Glutamatergic neuron (in vitro differentiated cells): ENCODE data around the gene DNM3. TPM values are rescaled to one million over a fixed set of nuclear protein-coding genes. Genes with fewer than 3 reads are reported as not detected.

ENCODE experiments used
- DNase-seq: peaks from one replicate; pipeline ENCODE4 v3.0.0; 2022
- H3K27ac Mint-ChIP-seq: one replicate; pipeline ENCODE4 v1.8.0; 2020; ENCODE audit warnings: mild to moderate bottlenecking, mixed read lengths, inconsistent platforms; ENCODE audit not compliant: unreplicated experiment
- H3K27me3 Mint-ChIP-seq: one replicate; pipeline ENCODE4 v1.8.0; 2020; ENCODE audit warnings: mild to moderate bottlenecking, moderate library complexity, mixed read lengths, inconsistent platforms; ENCODE audit not compliant: unreplicated experiment
- H3K36me3 Mint-ChIP-seq: one replicate; pipeline ENCODE4 v1.8.0; 2020; ENCODE audit warnings: mild to moderate bottlenecking, mixed read lengths, inconsistent platforms; ENCODE audit not compliant: unreplicated experiment
- H3K4me1 Mint-ChIP-seq: one replicate; pipeline ENCODE4 v1.8.0; 2020; ENCODE audit warnings: mild to moderate bottlenecking, low read depth, mixed read lengths, inconsistent platforms; ENCODE audit not compliant: unreplicated experiment
- H3K4me3 Mint-ChIP-seq: one replicate; pipeline ENCODE4 v1.8.0; 2020; ENCODE audit warnings: mild to moderate bottlenecking, mixed read lengths, inconsistent platforms; ENCODE audit not compliant: unreplicated experiment
- H3K9me3 Mint-ChIP-seq: one replicate; pipeline ENCODE4 v1.8.0; 2020; ENCODE audit warnings: mild to moderate bottlenecking, moderate library complexity, mixed read lengths, inconsistent platforms; ENCODE audit not compliant: unreplicated experiment
- CTCF ChIP-seq: fragments of 200-600 bp; sonication (generic); IDR thresholded peaks from one replicate; pipeline ENCODE4 v1.5.0; 2021; ENCODE audit not compliant: partially characterized antibody, unreplicated experiment
- total RNA-seq: library from RNA; stranded (reverse); fragmentation: NEBNext Ultra II Directional; extraction: Animal tissue kit (Norgen Biotek cat#: 25700); gene quantifications from one replicate; pipeline ENCODE4 v1.2.1, GENCODE V29; 2021; ENCODE audit not compliant: unreplicated experiment

DNM3 gene
- total RNA-seq, 1 donor from 2014 or later = 11.4 TPM

- TF ChIP-seq CTCF = no peak
- Mint-ChIP-seq H3K36me3 (no peaks in the 10 kb centered on the region), H3K4me3 (no peak overlapping the region), H3K9me3 (no peaks in the 10 kb centered on the region), H3K4me1 (peaks cover 4% of the 10 kb centered on the region), H3K27ac (no peak overlapping the region), H3K27me3 (no peaks in the 10 kb centered on the region)
- DNase-seq = no peak
Observed at GRCh38 chr1:172398193-172398592, 556.9 kb downstream of the DNM3 start.

- DNase-seq = no peak
- H3K4me3 Mint-ChIP-seq = no peak overlapping the region
- H3K27ac Mint-ChIP-seq = no peak overlapping the region
- no peaks in the 10 kb centered on the region for H3K9me3 Mint-ChIP-seq
- peak; percentile 64 for TF ChIP-seq CTCF
- H3K27me3 Mint-ChIP-seq = no peaks in the 10 kb centered on the region
- peaks cover 4% of the 10 kb centered on the region for H3K4me1 Mint-ChIP-seq
- no peaks in the 10 kb centered on the region for H3K36me3 Mint-ChIP-seq
Observed at GRCh38 chr1:172398970-172399755, 557.9 kb downstream of the DNM3 start.

GRCh38 chr1:172399756-172400721 lies 558.7 kb downstream of the DNM3 start:
- H3K27ac Mint-ChIP-seq = no peak overlapping the region
- peak; percentile 18 for TF ChIP-seq CTCF
- H3K27me3 Mint-ChIP-seq = no peaks in the 10 kb centered on the region
- no peak for DNase-seq
- no peaks in the 10 kb centered on the region for H3K9me3 Mint-ChIP-seq
- H3K4me1 Mint-ChIP-seq = peaks cover 4% of the 10 kb centered on the region
- no peak overlapping the region for H3K4me3 Mint-ChIP-seq
- H3K36me3 Mint-ChIP-seq = no peaks in the 10 kb centered on the region

GRCh38 chr1:172400722-172401105 lies 559.4 kb downstream of the DNM3 start:
- Mint-ChIP-seq H3K27me3 (no peaks in the 10 kb centered on the region), H3K9me3 (no peaks in the 10 kb centered on the region), H3K36me3 (no peaks in the 10 kb centered on the region), H3K4me1 (peaks cover 4% of the 10 kb centered on the region), H3K27ac (no peak overlapping the region), H3K4me3 (no peak overlapping the region)
- TF ChIP-seq CTCF = no peak
- no peak for DNase-seq
